NT2/D1 (cell line): ENCODE data around the gene PPP1R12B.
"Not testable (repeated sequence)": the region's sequence is repeated elsewhere in the genome, so short reads cannot be mapped to it uniquely, and the experiment has no call there.

Source experiments
- DNase-seq: peaks from one replicate; pipeline ENCODE4 v3.0.0-alpha.2; 2011; ENCODE audit warnings: low read depth, low spot score
- H3K27me3 ChIP-seq: 2 replicates; pipeline ENCODE4 v1.6.0; 2011; ENCODE audit warnings: mild to moderate bottlenecking; ENCODE audit not compliant: insufficient read length, insufficient read depth
- H3K36me3 ChIP-seq: 2 replicates; pipeline ENCODE4 v1.6.1; 2011; ENCODE audit warnings: mild to moderate bottlenecking, low read length, mixed read lengths; ENCODE audit not compliant: insufficient read depth, insufficient read length
- H3K4me1 ChIP-seq: 2 replicates; pipeline ENCODE4 v1.5.1; 2011; ENCODE audit not compliant: insufficient read depth, insufficient read length
- H3K4me3 ChIP-seq: 2 replicates; pipeline ENCODE4 v1.5.1; 2011; ENCODE audit warnings: low read depth; ENCODE audit not compliant: insufficient read length
- H3K9ac ChIP-seq: 2 replicates; pipeline ENCODE4 v1.6.0; 2011; ENCODE audit warnings: low read depth; ENCODE audit not compliant: insufficient read length
- H3K9me3 ChIP-seq: 2 replicates; pipeline ENCODE4 v1.5.1; 2011; ENCODE audit warnings: mild to moderate bottlenecking, low read length; ENCODE audit not compliant: insufficient read depth
- SUZ12 ChIP-seq: IDR thresholded peaks from 2 replicates; pipeline ENCODE4 v1.6.1; 2011; ENCODE audit not compliant: insufficient read length, insufficient read depth; ENCODE audit errors: extremely low read depth
- YY1 ChIP-seq: IDR thresholded peaks from 2 replicates; pipeline ENCODE4 v1.6.1; 2011; ENCODE audit not compliant: insufficient read length, insufficient read depth
- ZNF274 ChIP-seq: IDR thresholded peaks from 2 replicates; pipeline ENCODE4 v1.6.1; 2011; ENCODE audit warnings: mild to moderate bottlenecking, low read depth, low read length

The PPP1R12B gene

DNA sequence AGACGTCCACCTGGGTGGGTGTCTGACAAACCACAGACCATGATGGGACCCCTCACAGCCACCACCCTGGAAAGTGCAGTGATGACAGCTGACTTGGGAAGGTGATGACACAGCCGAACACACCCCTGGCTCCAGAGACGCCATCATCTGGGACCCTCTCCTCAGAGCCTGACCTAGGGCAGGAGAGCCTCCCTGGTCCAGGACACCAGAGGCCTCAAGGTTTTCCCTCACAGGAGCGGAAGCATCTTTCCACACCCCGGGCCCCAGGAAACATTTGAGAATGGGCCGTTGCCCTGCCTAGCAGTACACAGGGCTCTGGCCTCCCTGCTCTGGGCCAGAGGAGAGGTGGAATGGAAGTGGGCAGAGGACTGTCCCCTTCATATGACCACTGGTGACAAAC lies 282.0 kb downstream of the PPP1R12B start:
- H3K4me3 ChIP-seq = no peak overlapping the region
- no peaks in the 10 kb centered on the region for H3K27me3 ChIP-seq
- no peak for DNase-seq
- TF ChIP-seq YY1 (no peak), SUZ12 (no peak)
- peaks cover 14% of the 10 kb centered on the region for H3K4me1 ChIP-seq
- H3K9me3 ChIP-seq = no peaks in the 10 kb centered on the region
- no peaks in the 10 kb centered on the region for H3K36me3 ChIP-seq
- H3K9ac ChIP-seq = no peak overlapping the region

DNA sequence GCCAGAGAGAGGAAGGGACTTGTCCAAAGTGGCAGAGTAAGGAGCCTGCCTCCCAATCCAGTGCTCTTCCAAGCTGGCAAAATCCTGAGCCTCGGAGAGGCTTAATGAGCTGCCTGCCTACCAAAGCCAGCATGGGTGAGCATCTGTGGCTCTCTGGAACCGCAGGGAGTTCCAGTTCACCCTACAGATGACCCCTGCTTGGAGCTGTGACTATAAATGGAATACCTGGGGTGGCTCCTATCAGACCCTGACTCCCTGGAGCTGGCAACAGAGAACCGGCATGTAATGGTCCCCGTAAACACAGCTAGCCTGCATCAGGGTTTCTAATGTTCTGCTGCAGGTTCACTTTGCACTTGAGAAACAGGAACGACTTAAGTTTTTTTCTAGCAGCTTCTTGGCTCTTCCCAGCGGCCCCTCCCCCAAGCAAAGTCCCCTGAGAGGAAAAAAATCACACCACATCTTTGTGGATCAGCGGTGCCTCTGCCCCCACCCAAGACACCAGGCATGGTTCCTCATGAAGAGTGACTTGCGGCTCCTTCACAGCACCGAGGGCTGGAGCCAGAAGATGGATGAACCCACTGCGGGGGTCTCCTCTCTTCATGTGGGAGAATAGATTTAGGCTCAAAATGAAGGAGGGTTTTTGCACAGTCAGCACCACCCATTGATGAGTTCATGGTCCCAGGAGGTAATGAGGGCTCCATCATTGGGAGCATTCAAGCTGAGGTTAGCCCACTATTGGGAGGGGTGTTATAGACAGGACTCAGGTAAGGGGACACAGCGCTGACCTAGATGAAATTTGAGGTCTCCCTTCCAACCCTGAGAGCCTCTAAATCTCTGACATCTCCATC lies 282.8 kb downstream of the PPP1R12B start:
- no peak for DNase-seq
- no peak for TF ChIP-seq YY1
- no peak for TF ChIP-seq SUZ12
- no peak for TF ChIP-seq ZNF274
- Histone ChIP-seq H3K9ac (no peak overlapping the region), H3K36me3 (no peaks in the 10 kb centered on the region), H3K27me3 (no peaks in the 10 kb centered on the region), H3K4me3 (no peak overlapping the region), H3K9me3 (no peaks in the 10 kb centered on the region), H3K4me1 (peaks cover 10% of the 10 kb centered on the region)

DNA sequence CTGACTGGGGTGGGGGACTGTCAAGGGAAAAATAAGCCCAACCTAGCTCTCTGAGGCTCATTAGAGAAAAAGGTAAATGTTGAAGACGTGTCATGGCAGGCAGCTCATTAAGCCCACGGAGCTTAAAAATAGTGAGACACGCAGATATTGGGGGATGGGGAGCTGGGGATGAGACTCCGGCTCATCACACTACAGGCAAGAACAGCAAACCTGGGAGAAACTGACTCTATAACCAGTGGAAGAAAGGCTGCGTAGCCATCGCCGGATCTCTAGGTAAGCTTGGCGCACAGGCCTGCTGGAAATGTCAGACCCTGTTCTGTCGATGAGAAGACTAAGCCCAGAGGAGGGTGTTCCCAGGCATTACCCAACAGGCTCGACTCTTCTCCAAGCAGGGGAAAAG lies 283.7 kb downstream of the PPP1R12B start:
- Histone ChIP-seq H3K9me3 (no peaks in the 10 kb centered on the region), H3K4me3 (no peak overlapping the region), H3K27me3 (no peaks in the 10 kb centered on the region), H3K4me1 (peaks cover 13% of the 10 kb centered on the region), H3K9ac (no peak overlapping the region), H3K36me3 (no peaks in the 10 kb centered on the region)
- DNase-seq = no peak
- TF ChIP-seq YY1 (no peak), SUZ12 (no peak), ZNF274 (no peak)

DNA sequence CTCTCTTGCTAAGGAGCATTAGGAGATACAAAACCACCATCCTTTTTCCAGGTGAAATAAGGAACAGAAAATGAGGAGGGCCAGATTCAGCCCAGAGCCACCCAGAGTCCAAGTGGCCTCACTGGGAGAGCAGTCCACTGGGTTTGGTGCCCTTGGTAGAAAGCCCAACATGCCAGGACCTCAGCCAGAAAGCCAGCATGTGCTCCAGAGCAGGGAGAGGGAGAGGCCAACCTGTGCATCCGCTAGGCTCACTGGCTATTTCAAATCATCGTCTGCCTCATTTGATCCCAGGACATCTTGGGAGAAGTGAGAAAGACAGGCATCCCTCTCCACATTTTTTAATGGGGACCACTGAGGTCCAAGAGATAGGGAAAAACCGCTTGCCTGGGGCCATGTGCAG lies 287.7 kb downstream of the PPP1R12B start:
- not testable (repeated sequence) for H3K36me3 ChIP-seq, H3K4me3 ChIP-seq, DNase-seq, H3K9me3 ChIP-seq, H3K9ac ChIP-seq, H3K27me3 ChIP-seq
- peaks cover 18% of the 10 kb centered on the region for H3K4me1 ChIP-seq

DNA sequence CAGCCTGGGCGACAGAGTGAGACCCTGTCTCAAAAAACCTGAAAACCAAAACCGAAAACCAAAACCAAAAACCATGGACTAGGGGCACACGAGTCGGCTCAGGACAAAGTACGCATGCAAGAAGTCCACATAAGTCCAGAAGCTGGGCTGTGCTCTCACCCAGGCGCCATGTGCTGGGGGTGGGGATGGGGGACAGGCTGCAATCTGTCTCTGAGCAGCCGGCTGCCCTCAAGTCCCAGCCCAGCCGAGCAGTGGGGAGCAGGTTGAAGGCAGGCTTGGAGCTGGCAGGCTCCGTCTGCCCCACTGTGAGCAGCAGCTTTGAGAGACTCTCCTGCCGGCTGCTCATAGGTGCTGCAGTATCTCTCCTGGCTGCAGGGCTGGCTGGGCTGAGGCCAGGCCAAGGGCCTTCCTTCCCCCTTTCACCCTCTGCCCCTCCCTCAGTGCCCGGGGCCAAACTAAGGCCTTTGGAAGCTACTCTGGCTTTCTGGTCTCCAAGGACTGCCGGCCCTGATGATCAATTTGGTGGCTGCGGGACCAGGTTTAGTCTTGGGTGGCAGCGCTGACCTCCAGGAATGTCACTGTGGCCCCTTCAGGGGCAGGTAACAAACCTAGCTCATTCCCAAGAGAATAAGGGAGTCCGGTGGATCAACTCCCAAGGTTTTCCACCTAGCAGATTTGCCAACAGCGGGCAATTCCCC lies 289.0 kb downstream of the PPP1R12B start:
- H3K36me3 ChIP-seq, DNase-seq, H3K9me3 ChIP-seq, H3K4me3 ChIP-seq: not testable (repeated sequence)
- Histone ChIP-seq H3K4me1 (peaks cover 19% of the 10 kb centered on the region), H3K9ac (peak overlapping the region; percentile 46), H3K27me3 (peaks cover 17% of the 10 kb centered on the region)

DNA sequence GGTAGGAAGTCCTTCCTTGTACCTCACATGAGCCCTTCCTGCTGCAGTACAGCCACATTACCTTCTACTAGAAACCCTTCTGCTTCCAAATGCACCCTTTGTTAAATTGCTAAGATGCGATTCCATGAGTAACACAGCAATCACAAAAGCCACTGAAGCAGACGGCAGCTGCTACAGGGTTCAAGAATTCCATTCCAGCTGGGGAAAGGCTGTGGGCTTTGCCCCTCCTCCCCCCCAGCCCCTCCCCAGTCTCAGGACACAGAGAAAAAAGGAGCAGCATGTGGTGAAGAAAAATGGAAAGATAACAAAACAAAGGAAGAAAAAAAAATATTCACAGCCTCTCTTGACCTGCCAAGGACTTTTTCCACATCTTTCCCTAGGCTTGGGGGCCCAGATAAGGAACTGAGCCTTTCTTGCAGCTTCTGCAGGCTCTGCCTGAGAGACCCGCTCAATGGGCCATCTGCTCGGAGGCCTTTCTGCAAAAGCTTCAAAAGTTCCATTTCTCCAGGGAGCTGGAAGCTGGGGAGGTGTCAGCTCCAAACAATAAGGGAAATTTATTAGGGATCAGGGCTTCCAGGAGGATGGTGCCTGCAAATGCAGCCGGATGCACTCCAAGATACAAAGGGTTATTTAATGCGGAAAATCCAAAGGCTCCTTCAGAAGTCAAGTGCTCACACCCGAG lies 289.7 kb downstream of the PPP1R12B start:
- H3K9ac ChIP-seq = peak overlapping the region; percentile 11
- H3K36me3 ChIP-seq = no peaks in the 10 kb centered on the region
- H3K4me3 ChIP-seq = no peak overlapping the region
- peaks cover 23% of the 10 kb centered on the region for H3K27me3 ChIP-seq
- peaks cover 22% of the 10 kb centered on the region for H3K4me1 ChIP-seq
- H3K9me3 ChIP-seq = no peaks in the 10 kb centered on the region
- no peak for TF ChIP-seq SUZ12
- no peak for TF ChIP-seq YY1
- no peak for TF ChIP-seq ZNF274
- peak; percentile 58 for DNase-seq

DNA sequence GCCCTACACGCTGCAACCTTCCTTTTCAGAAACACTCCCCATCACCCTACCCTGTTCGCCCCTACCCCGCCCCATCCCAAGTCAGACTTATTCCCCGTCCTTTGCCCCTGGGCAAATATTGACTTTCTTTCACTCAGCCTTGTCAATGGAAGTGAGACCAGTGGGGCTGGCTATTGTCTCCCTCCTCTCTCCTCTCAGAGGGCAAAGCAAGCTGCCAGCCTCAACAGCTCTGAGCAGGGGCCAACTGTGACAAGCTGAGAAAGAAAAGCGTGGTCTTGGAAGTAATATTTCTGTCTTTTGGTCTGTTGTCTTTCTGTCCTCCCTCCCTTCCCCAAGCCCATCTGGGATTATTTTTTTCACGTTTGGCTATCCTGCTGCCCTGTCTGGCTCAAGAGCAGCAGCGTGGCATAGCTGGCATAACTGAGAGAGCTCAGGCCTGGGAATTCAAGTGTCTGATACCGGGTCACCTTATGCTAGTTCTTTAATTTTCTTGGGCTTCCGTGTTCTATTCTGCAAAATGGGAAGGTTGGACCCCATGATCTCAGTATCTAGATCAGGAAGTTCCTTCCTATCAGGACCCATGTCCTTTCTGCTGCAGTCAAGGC lies 290.3 kb downstream of the PPP1R12B start:
- H3K36me3 ChIP-seq, DNase-seq, H3K4me3 ChIP-seq, H3K9me3 ChIP-seq: not testable (repeated sequence)
- Histone ChIP-seq H3K9ac (peak overlapping the region; percentile 11), H3K27me3 (peaks cover 23% of the 10 kb centered on the region), H3K4me1 (peaks cover 19% of the 10 kb centered on the region)
